Immature natural killer cell (primary cell): ENCODE data around the gene OR8B4. TPM values are rescaled to one million over a fixed set of nuclear protein-coding genes. Genes with fewer than 3 reads are reported as not detected.
"Not testable (repeated sequence)": the region's sequence is repeated elsewhere in the genome, so short reads cannot be mapped to it uniquely, and the experiment has no call there.

Source experiments
- DNase-seq, 3 donors: peaks; one replicate each; pipeline ENCODE4 v3.0.0; 2022; ENCODE audit warnings: mixed read lengths in 1 of 3
- H3K27ac Mint-ChIP-seq, 6 donors: one replicate each; pipeline ENCODE4 v1.8.0; 2020; ENCODE audit warnings: mixed read lengths in 6 of 6, mild to moderate bottlenecking in 5 of 6, inconsistent platforms in 4 of 6, moderate library complexity in 3 of 6
- H3K27me3 Mint-ChIP-seq, 3 donors: one replicate each; pipeline ENCODE4 v1.8.0; 2020 to 2021; ENCODE audit warnings: low read depth in 3 of 3, mild to moderate bottlenecking in 3 of 3, mixed read lengths in 3 of 3, moderate library complexity in 3 of 3, inconsistent platforms in 1 of 3
- H3K36me3 Mint-ChIP-seq, 3 donors: one replicate each; pipeline ENCODE4 v1.8.0; 2020; ENCODE audit warnings: mixed read lengths in 3 of 3, inconsistent platforms in 2 of 3, mild to moderate bottlenecking in 2 of 3
- H3K4me1 Mint-ChIP-seq, 2 donors: one replicate each; pipeline ENCODE4 v1.8.0; 2020; ENCODE audit warnings: inconsistent platforms in 2 of 2, mild to moderate bottlenecking in 2 of 2, mixed read lengths in 2 of 2, moderate library complexity in 1 of 2
- H3K4me3 Mint-ChIP-seq, 5 donors: one replicate each; pipeline ENCODE4 v1.8.0; 2020; ENCODE audit warnings: mild to moderate bottlenecking in 5 of 5, mixed read lengths in 5 of 5, inconsistent platforms in 3 of 5, moderate library complexity in 3 of 5
- H3K9me3 Mint-ChIP-seq, 6 donors: one replicate each; pipeline ENCODE4 v1.8.0; 2020; ENCODE audit warnings: mild to moderate bottlenecking in 6 of 6, mixed read lengths in 6 of 6, inconsistent platforms in 4 of 6, moderate library complexity in 3 of 6
- polyA plus RNA-seq, 3 donors: library from polyadenylated mRNA; unstranded; fragments of 300-500 nt; fragmentation: Illumina TruSeq; gene quantifications; one replicate each; pipeline ENCODE4 v1.2.3, GENCODE V29; 2021

OR8B4 gene
- polyA plus RNA-seq = not detected

- Mint-ChIP-seq H3K27me3 (peaks cover 0 to 18% (median 2%) of the 10 kb centered on the region in 3 donors), H3K4me3 (no peak within 1 kb of the TSS), H3K27ac (no peak within 1 kb of the TSS), H3K4me1 (no peaks in the 10 kb centered on the region), H3K36me3 (no peaks in the 10 kb centered on the region), H3K9me3 (peaks cover 0 to 8% (median 2%) of the 10 kb centered on the region in 6 donors)
- no peak for DNase-seq
Measured at GRCh38 chr11:124424384-124424921, at the start of gene OR8B4. Gene OR8B4 (minus strand): TSS chr11:124424871. CDS start chr11:124424871, 0 bp downstream.

- Mint-ChIP-seq H3K27me3 (peaks cover 2 to 14% (median 2%) of the 10 kb centered on the region in 3 donors), H3K4me3 (no peak overlapping the region), H3K27ac (no peak overlapping the region), H3K9me3 (peaks cover 0 to 4% (median 1%) of the 10 kb centered on the region in 6 donors), H3K4me1 (no peaks in the 10 kb centered on the region), H3K36me3 (no peaks in the 10 kb centered on the region)
- DNase-seq = no peak
Measured at GRCh38 chr11:124474079-124474478, 49.4 kb upstream of the OR8B4 start.

GRCh38 chr11:124473476-124473875 lies 48.8 kb upstream of the OR8B4 start:
- no peak for DNase-seq
- H3K4me3 Mint-ChIP-seq = no peak overlapping the region
- H3K4me1 Mint-ChIP-seq = no peaks in the 10 kb centered on the region
- H3K9me3 Mint-ChIP-seq = peaks cover 0 to 4% (median 1%) of the 10 kb centered on the region in 6 donors
- H3K36me3 Mint-ChIP-seq = no peaks in the 10 kb centered on the region
- no peak overlapping the region for H3K27ac Mint-ChIP-seq
- peaks cover 2 to 14% (median 2%) of the 10 kb centered on the region in 3 donors for H3K27me3 Mint-ChIP-seq

- Mint-ChIP-seq H3K4me3 (no peak overlapping the region), H3K36me3 (no peaks in the 10 kb centered on the region), H3K9me3 (peaks cover 0 to 4% (median 0%) of the 10 kb centered on the region in 6 donors), H3K27me3 (peaks cover 2 to 8% (median 4%) of the 10 kb centered on the region in 3 donors), H3K4me1 (no peaks in the 10 kb centered on the region), H3K27ac (no peak overlapping the region)
- no peak for DNase-seq
Measured at GRCh38 chr11:124470561-124471227, 46.0 kb upstream of the OR8B4 start.

GRCh38 chr11:124467381-124467927 lies 42.8 kb upstream of the OR8B4 start:
- H3K27ac Mint-ChIP-seq = no peak overlapping the region
- no peaks in the 10 kb centered on the region for H3K36me3 Mint-ChIP-seq
- peaks cover 2 to 7% (median 4%) of the 10 kb centered on the region in 3 donors for H3K27me3 Mint-ChIP-seq
- DNase-seq = no peak
- peaks cover 0 to 1% (median 0%) of the 10 kb centered on the region in 6 donors for H3K9me3 Mint-ChIP-seq
- no peaks in the 10 kb centered on the region for H3K4me1 Mint-ChIP-seq
- H3K4me3 Mint-ChIP-seq = no peak overlapping the region

GRCh38 chr11:124465368-124465767 lies 40.7 kb upstream of the OR8B4 start:
- Mint-ChIP-seq H3K27ac (no peak overlapping the region), H3K36me3 (no peaks in the 10 kb centered on the region), H3K4me3 (no peak overlapping the region), H3K27me3 (peaks cover under 1 to 9% (median 4%) of the 10 kb centered on the region in 3 donors), H3K4me1 (no peaks in the 10 kb centered on the region), H3K9me3 (peaks cover 0 to 3% (median 0%) of the 10 kb centered on the region in 6 donors)
- no peak for DNase-seq

GRCh38 chr11:124463990-124464389 lies 39.3 kb upstream of the OR8B4 start:
- DNase-seq = no peak
- H3K36me3 Mint-ChIP-seq = no peaks in the 10 kb centered on the region
- H3K27me3 Mint-ChIP-seq = peaks cover 0 to 10% (median 7%) of the 10 kb centered on the region in 3 donors
- no peaks in the 10 kb centered on the region for H3K4me1 Mint-ChIP-seq
- H3K4me3 Mint-ChIP-seq = no peak overlapping the region
- no peak overlapping the region for H3K27ac Mint-ChIP-seq
- peaks cover 0 to 3% (median 0%) of the 10 kb centered on the region in 6 donors for H3K9me3 Mint-ChIP-seq

GRCh38 chr11:124463324-124463723 lies 38.7 kb upstream of the OR8B4 start:
- Mint-ChIP-seq H3K4me3 (no peak overlapping the region), H3K36me3 (no peaks in the 10 kb centered on the region), H3K9me3 (peaks cover 0 to 3% (median 0%) of the 10 kb centered on the region in 6 donors), H3K27me3 (peaks cover 0 to 10% (median 7%) of the 10 kb centered on the region in 3 donors), H3K27ac (no peak overlapping the region), H3K4me1 (no peaks in the 10 kb centered on the region)
- no peak for DNase-seq

GRCh38 chr11:124460459-124460858 lies 35.8 kb upstream of the OR8B4 start:
- H3K4me1 Mint-ChIP-seq = no peaks in the 10 kb centered on the region
- H3K9me3 Mint-ChIP-seq = peaks cover 0 to 6% (median 0%) of the 10 kb centered on the region in 6 donors
- peaks cover 0 to 7% (median 2%) of the 10 kb centered on the region in 3 donors for H3K27me3 Mint-ChIP-seq
- H3K36me3 Mint-ChIP-seq = no peaks in the 10 kb centered on the region
- H3K27ac Mint-ChIP-seq = no peak overlapping the region
- DNase-seq = no peak
- no peak overlapping the region for H3K4me3 Mint-ChIP-seq

- not testable (repeated sequence) for H3K9me3 Mint-ChIP-seq, H3K27me3 Mint-ChIP-seq, H3K4me1 Mint-ChIP-seq, H3K27ac Mint-ChIP-seq, H3K4me3 Mint-ChIP-seq, DNase-seq, H3K36me3 Mint-ChIP-seq
Measured at GRCh38 chr11:124459379-124459778, 34.7 kb upstream of the OR8B4 start.

GRCh38 chr11:124454552-124454951 lies 29.9 kb upstream of the OR8B4 start:
- H3K9me3 Mint-ChIP-seq = peaks cover 0 to 6% (median 2%) of the 10 kb centered on the region in 6 donors
- H3K27ac Mint-ChIP-seq = no peak overlapping the region
- H3K27me3 Mint-ChIP-seq = peaks cover 0 to 3% (median 2%) of the 10 kb centered on the region in 3 donors
- H3K4me1 Mint-ChIP-seq = peaks cover 6 to 8% of the 10 kb centered on the region in 2 donors
- no peak overlapping the region for H3K4me3 Mint-ChIP-seq
- no peaks in the 10 kb centered on the region for H3K36me3 Mint-ChIP-seq
- peak in 1 of 3 donors; percentile 2 for DNase-seq

GRCh38 chr11:124446916-124447315 lies 22.2 kb upstream of the OR8B4 start:
- no peak overlapping the region for H3K4me3 Mint-ChIP-seq
- DNase-seq = no peak
- H3K36me3 Mint-ChIP-seq = no peaks in the 10 kb centered on the region
- no peaks in the 10 kb centered on the region for H3K4me1 Mint-ChIP-seq
- H3K27ac Mint-ChIP-seq = no peak overlapping the region
- H3K27me3 Mint-ChIP-seq = peaks cover 0 to 7% (median 3%) of the 10 kb centered on the region in 3 donors
- peaks cover 0 to 6% (median 2%) of the 10 kb centered on the region in 6 donors for H3K9me3 Mint-ChIP-seq

- Mint-ChIP-seq H3K27me3 (peaks cover 0 to 6% (median 3%) of the 10 kb centered on the region in 3 donors), H3K4me1 (no peaks in the 10 kb centered on the region), H3K36me3 (no peaks in the 10 kb centered on the region), H3K27ac (no peak within 1 kb of the TSS), H3K9me3 (peaks cover 0 to 6% (median under 1%) of the 10 kb centered on the region in 6 donors), H3K4me3 (no peak within 1 kb of the TSS)
- DNase-seq = no peak
Measured at GRCh38 chr11:124445646-124446150, 21.0 kb upstream of the OR8B4 start, which contains the start of gene OR8B8. Gene OR8B8 (minus strand): TSS chr11:124445696. CDS start chr11:124441085, 4,611 bp downstream.

GRCh38 chr11:124442847-124443246 lies 18.2 kb upstream of the OR8B4 start:
- Mint-ChIP-seq H3K27me3 (peaks cover 0 to 4% (median 3%) of the 10 kb centered on the region in 3 donors), H3K4me1 (no peaks in the 10 kb centered on the region), H3K27ac (no peak overlapping the region), H3K9me3 (peaks cover 0 to 6% (median 0%) of the 10 kb centered on the region in 6 donors), H3K36me3 (no peaks in the 10 kb centered on the region), H3K4me3 (no peak overlapping the region)
- no peak for DNase-seq
